HG03342 (cell line): ENCODE measurements around the gene MIEF2.
"Not testable (repeated sequence)": the region's sequence is repeated elsewhere in the genome, so short reads cannot be mapped to it uniquely, and the experiment has no call there.

Experiments used
- ATAC-seq: cut with Tn5 transposase; IDR thresholded peaks from one replicate; pipeline ENCODE4 v1.9.1; 2021; ENCODE audit warnings: mild to moderate bottlenecking, moderate library complexity; ENCODE audit not compliant: unreplicated experiment

Gene MIEF2

DNA sequence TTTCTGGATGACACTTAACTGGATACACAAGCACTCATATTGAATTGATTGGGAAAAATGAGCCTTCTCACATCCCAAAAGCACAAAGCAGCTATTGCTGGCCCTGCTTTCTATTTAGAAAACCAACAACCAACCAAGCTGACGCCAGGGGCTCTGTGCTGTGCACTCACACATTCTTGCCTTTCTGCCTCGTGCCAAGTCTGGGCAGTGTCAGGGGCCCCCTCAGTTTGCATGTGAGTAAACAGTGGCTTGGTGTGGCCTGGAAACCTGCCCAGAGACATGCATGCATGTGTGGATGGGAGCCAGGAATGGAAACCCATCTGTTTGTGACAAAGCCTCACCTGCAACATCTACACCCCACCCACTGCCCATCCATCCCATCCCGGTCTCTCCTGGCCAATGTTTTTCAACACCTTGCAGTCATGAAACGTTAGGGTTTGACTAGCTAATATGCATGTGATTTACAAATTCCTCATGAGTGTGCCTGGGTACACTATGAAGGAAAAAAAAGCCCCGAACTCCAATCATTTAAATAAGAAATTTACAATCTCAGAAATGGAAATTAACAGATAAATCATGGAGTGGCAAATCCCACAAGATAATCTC lies 20.4 kb downstream of the MIEF2 start:
- ATAC-seq: no peak

DNA sequence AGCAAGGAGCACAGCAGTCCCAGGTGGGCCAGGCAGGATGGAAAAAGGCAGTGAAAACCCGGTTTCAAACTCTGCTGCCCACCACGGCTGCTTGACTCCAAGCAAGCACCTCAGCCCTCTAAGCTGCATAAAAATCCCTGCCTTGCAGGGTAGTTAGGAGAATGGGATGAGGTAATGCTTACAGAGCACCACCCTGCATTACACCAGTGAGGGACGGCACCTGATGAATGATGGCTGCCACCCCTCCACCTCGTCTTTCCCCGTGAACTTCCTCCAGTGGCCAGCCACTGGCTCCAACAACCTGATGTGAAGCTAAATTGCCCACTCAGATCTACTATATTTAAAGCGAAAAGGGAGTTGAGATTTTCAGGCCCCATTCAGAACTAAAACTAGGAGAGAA lies 21.3 kb downstream of the MIEF2 start:
- ATAC-seq: no peak

DNA sequence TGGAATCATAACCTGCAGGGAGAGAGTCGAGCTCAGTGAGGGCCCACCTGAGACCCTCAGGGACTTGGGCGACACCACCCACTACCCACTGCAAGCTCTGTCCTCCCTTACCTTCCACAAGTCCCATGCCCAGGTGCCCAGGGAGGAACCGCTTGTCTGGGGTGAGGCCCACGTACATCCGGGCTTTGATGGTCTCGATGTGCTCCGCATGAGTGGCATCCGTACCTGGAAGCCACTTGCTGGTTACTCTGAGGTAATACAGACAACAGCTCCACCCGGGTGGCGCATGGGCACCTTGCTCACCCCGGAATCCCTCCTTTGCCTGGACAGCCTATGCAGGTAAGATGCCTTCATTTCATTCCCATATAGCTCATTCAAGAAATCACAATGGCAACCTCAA lies 24.8 kb downstream of the MIEF2 start:
- no peak for ATAC-seq

DNA sequence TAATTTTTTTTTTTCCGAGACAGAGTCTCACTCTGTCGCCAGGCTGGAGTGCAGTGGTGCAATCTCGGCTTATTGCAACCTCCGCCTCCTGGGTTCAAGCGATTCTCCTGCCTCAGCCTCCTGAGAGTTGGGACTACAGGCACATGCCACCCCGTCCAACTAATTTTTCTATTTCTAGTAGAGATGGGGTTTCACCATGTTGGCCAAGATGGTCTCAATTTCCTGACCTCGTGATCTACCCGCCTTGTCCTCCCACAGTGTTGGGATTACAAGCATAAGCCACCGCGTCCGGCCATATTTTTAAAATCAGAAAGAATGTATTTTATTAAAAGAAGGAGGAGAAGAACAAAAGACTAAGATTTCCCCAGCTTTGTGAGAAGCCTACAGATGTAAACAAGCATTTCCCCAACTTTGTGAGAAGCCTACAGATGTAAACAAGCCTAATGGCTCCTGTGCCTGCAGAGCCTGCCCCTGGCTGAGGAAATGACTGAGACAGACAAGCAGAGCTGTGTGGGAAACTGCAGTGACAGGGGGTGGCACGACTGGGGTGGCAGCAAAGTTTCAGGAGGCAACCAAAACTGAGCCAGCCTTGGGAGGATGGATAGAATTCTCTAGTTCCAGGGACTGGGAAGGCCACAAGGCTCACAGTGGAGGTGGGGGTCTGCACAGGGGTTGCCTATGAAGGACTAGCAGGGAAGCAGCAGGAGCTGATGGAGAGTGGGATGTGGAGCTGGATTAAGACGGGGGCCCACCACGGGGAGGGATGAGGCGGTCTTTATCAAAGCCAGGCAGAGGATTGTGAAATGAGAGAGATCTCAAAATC lies 31.5 kb downstream of the MIEF2 start:
- no peak for ATAC-seq

DNA sequence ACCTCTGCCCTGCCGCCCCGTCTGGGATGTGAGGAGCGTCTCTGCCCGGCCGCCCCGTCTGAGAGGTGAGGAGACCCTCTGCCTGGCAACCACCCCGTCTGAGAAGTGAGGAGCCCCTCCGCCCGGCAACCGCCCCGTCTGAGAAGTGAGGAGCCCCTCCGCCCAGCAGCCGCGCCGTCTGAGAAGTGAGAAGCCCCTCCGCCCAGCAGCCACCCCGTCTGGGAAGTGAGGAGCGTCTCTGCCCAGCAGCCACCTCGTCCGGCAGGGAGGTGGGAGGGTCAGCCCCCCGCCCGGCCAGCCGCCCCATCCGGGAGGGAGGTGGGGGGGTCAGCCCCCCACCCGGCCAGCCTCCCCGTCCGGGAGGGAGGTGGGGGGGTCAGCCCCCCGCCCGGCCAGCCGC lies 37.6 kb downstream of the MIEF2 start:
- ATAC-seq: not testable (repeated sequence)

DNA sequence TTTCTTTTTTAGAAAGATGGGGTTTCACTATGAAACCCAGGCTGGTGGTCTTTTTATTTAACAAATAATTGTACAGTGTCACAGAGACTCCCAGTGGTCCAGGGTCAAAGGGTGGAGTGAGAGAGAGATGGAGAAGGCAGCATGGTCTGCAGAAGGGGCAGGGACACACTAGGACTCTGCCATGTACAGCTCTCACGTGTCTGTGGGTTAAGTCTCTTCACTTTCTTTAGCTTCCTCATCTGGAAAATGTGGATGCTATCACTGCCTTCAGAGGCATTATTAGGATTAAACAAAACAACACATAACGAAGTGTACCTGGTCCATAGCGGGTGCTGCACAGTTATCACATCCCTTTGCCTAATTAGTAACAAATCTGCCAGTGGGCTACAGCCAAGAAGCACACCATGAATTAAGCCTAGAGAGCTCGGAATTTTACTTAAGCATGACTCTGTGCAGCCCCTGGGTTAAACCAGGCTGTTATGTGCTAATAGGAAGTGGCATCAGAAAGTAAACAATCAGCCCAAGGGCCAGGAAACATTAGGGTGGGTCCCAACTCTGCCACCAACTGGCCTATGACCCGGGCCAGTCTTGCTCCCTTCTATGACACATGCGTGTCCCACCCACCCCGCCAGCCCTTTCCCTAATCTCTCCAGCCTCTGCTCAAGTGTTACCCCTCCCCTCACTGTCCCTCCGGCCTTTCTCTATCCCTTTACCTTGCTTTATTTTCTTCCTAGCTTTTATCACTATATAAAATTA lies 40.4 kb downstream of the MIEF2 start:
- ATAC-seq: no peak

DNA sequence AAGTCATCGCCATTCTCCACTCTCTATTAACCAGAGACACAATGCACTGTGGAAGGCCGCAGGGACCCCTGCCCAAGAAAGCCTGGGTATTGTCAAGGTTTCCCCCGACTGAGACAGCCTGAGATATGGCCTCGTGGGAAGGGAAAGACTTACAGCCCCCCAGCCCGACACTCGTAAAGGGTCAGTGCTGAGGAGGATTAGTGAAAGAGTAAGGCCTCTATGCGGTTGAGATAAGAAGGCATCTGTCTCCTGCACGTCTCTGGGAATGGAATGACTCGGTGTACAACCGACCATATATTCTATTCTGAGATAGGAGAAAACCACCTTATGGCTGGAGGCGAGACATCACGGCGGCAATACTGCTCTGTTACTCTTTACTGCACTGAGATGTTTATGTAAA lies 42.7 kb downstream of the MIEF2 start:
- not testable (repeated sequence) for ATAC-seq

DNA sequence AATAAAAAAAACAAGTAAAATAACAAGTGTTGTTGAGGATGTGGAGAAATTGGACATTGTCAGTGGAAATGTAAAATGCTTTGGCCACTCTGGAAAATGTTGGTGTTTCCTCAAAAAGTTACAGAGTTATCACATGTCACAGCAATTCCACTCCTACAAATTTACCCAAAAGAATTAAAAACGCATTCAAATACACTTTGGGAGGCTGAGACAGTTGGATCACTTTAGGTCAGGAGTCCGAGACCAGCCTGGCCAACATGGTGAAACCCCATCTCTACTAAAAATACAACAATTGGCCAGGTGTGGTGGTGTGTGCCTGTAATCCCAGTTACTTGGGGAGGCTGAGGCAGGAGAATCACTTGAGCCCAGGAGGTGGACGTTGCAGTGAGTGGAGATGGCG lies 48.7 kb downstream of the MIEF2 start:
- ATAC-seq: no peak

DNA sequence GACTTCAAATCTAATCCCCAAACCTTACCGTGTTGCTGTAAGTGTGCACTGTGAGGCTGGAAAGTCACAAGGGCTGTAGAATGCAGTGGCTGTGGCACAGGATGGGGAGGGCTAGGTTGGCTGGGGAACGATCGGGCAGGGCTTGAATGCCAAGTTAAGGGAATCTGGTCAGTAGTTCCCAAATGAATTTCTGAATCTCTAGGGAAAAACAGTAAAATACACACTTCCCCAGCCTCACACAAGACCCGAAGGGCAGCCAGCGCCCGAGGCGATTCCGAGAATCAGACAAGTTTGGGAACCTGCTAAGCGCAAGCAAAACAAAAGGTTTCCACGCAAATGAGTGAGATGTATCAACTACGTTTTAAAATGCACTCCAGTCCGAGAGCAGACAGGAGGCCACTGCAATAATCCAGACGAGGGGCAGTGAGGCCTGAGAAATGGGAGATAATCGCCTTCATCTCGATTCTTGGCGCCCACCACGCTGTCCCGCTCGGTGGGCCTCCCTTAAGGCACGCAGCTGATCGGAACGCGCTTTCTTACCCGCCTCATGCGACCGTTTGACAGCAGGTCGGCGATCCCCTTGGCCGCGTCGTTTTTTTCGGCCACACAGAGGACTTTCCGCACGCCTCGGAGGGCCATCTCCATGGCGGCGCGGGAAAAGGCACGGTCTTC lies 53.7 kb downstream of the MIEF2 start:
- no peak for ATAC-seq

DNA sequence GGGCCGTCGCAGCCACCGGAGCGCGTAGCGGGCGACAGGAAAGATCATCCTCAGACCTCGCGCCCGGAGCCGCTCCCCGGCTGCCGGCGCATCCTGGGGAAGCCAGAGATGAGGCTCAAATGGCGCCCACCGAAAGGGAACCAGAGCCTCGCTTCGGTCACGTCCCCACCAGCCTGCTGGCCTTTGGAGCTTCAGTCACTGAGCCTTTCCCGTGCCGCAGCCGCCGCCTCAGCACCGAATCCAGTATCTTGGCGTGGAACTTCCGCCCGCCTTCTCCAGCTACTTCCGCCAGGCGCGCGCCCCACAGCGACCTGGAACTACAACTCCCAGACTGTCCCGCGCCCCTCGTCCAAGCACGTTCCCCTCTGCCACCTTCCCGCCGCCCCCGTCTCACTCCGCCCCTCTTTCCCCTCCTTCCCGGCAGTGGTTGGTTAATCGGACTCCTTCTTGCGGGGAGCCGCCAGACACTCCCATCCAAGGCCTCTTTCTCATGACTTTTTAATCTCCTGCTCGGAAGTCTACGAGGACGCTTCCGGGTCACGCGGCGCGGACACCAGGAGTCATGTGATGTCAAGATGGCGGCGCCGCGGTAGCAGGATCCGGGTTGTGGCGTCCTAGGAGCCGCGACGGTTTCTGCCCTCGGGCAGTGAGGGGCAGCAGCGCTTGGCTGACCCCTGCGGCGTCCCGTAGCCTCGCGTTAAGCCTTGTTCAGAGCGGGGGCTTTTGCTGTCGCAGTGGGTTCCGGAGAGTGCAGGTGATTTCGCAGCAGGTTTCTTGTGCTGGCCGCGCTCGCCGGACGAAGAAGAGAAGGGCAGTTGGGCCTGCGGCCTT lies 54.5 kb downstream of the MIEF2 start, which contains the start of the genes SMCR8 and TOP3A:
SMCR8 (plus strand) TSS at position 563 of the 831 bp plus-strand sequence. CDS start 497 bp downstream, outside the sequence.
TOP3A (minus strand) TSS at position 264 of the 831 bp plus-strand sequence; CDS start at position 48, 216 bp downstream.
- peak; percentile 80 for ATAC-seq

DNA sequence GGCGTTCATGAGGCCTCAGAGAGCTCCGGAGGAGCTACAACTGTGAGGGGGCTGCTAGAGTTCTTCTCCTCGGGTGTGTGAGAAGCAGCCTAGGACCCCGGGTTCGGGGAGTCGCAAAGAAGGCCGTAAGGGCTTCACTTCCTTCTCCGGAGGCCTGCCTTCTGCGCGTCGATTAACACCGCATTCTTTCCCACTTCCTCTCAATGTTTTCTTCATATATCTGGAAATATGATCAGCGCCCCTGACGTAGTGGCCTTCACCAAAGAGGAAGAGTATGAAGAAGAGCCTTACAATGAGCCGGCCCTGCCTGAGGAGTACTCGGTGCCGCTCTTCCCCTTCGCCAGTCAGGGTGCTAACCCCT lies 55.1 kb downstream of the MIEF2 start:
- peak; percentile 2 for ATAC-seq

DNA sequence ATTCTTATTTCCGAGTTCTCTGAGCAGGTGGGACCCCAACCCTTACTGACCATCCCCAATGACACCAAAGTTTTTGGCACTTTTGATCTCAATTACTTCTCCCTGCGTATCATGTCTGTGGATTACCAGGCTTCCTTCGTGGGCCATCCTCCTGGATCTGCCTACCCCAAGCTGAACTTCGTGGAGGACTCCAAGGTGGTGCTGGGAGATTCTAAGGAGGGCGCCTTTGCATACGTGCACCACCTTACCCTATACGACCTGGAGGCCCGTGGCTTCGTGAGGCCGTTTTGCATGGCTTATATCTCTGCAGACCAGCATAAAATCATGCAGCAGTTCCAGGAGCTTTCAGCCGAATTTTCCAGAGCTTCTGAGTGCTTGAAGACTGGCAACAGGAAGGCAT lies 55.5 kb downstream of the MIEF2 start:
- no peak for ATAC-seq
